Neural progenitor cell (in vitro differentiated cells): ENCODE results near the gene KCTD2.

Experiments
- EZH2 ChIP-seq: fragments of 200-600 bp; sonication (generic); IDR thresholded peaks from 2 replicates; pipeline ENCODE4 v1.6.1; 2017; ENCODE audit warnings: antibody characterized with exemption, mild to moderate bottlenecking, moderate library complexity
- EZH2phosphoT487 ChIP-seq: fragments of 200-600 bp; sonication (generic); IDR thresholded peaks from 2 replicates; pipeline ENCODE4 v1.6.1; 2017; ENCODE audit warnings: antibody characterized with exemption
- TF ChIP-seq, protein P1 (sequence below): fragments of 200-600 bp; sonication (generic); IDR thresholded peaks from 2 replicates; pipeline ENCODE4 v1.5.1; 2017; ENCODE audit warnings: antibody characterized with exemption, mild to moderate bottlenecking

DNA sequence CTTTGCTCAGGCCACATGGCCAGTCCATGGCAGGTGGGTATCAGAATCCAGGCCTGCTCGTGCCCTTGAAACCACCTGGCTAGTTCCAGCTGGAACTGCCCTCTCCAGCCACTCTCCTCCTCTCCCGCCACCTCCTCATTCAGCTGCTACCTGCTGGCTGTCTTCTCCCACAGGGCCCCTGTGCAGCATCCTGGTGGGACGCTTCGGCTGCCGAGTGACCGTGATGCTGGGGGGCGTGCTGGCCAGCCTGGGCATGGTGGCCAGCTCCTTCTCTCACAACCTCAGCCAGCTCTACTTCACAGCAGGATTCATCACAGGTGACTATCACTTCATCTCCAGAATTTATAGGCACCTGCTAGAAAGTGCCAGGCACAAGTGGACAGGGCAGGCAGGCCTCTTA, 50.8 kb downstream of the KCTD2 start:
- TF ChIP-seq, protein P1, sequence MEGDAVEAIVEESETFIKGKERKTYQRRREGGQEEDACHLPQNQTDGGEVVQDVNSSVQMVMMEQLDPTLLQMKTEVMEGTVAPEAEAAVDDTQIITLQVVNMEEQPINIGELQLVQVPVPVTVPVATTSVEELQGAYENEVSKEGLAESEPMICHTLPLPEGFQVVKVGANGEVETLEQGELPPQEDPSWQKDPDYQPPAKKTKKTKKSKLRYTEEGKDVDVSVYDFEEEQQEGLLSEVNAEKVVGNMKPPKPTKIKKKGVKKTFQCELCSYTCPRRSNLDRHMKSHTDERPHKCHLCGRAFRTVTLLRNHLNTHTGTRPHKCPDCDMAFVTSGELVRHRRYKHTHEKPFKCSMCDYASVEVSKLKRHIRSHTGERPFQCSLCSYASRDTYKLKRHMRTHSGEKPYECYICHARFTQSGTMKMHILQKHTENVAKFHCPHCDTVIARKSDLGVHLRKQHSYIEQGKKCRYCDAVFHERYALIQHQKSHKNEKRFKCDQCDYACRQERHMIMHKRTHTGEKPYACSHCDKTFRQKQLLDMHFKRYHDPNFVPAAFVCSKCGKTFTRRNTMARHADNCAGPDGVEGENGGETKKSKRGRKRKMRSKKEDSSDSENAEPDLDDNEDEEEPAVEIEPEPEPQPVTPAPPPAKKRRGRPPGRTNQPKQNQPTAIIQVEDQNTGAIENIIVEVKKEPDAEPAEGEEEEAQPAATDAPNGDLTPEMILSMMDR = no peak
- no peak for TF ChIP-seq EZH2
- no peak for TF ChIP-seq EZH2phosphoT487
